ENCODE measurements around the gene ERICH6. TPM values are rescaled to one million over a fixed set of nuclear protein-coding genes. Genes with fewer than 3 reads are reported as not detected.

Gene ERICH6
- total RNA-seq, 1 experiment from 2014 or later = not detected

DNA sequence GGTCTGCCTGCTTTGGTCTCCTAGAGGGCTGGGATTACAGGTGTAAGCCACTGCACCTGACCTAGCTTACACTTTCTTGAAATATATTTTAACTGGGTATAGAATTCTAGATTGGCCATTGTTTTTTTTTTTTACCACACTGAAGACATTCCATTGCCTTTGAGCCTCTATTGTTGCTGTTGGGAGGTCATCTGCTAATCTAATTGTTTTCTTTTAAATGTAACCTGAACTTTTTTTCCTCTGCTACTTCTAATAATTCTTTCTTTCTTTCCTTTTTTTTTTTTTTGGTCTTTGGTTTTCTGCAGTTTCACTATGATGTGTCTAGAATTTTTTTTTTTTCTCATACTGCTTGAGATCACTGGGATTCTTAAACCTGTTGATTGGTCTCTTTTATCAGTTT is 28.1 kb downstream of the ERICH6 start:
- POLR2A ChIA-PET (ENCODE audit: unreplicated experiment) = no interaction called here
- intact Hi-C loops (cut with micrococcal nuclease) = no loop called here
- BruUV-seq (replicated peaks) = no TSS peak

GRCh38 chr3:150673966-150674365 is 29.8 kb downstream of the ERICH6 start:
- Histone ChIP-seq H3K4me3 (ENCODE audit: low read length) (no peak overlapping the region), H3K9me2 (replicated peaks; ENCODE audit: low read length) (no peaks in the 10 kb centered on the region), H3K27me3 (ENCODE audit: low read length) (peaks cover 4% of the 10 kb centered on the region; the same call in 1 of the 2 replicates), H3K27ac (ENCODE audit: low read length) (no peak overlapping the region), H3K4me1 (ENCODE audit: insufficient read depth, low read length) (no peaks in the 10 kb centered on the region), H3F3A (ENCODE audit: low read length, unreplicated experiment) (no peaks in the 10 kb centered on the region), H2AFZ (ENCODE audit: low read length) (no peak overlapping the region), H3K4me2 (ENCODE audit: low read length) (no peak overlapping the region), H3K36me3 (ENCODE audit: low read depth, low read length) (no peaks in the 10 kb centered on the region), H3K79me2 (ENCODE audit: low read length) (no peaks in the 10 kb centered on the region), H3K9me3 (ENCODE audit: low read length) (peaks cover 19% of the 10 kb centered on the region; the same call in 1 of the 2 replicates), H3K9ac (ENCODE audit: low read length) (no peak overlapping the region), H4K20me1 (ENCODE audit: low read length) (no peaks in the 10 kb centered on the region)
- intact Hi-C loops (cut with micrococcal nuclease) = no loop called here
- ATAC-seq (no peak), DNase-seq (no peak)
- TF ChIP-seq EZH2phosphoT487 (IDR thresholded peaks at IDR 0.05; ENCODE audit: borderline replicate concordance, low read length) (no peak), EZH2 (IDR thresholded peaks at IDR 0.05; ENCODE audit: low read length, unreplicated experiment) (no peak), CTCF (conservative IDR thresholded peaks at IDR 0.05; ENCODE audit: low read depth, low read length) (no peak)
- CTCF ChIA-PET = no interaction called here
- POLR2A ChIA-PET (ENCODE audit: unreplicated experiment) = no interaction called here
- no TSS peak for BruUV-seq (replicated peaks)

More for the DNA sequence above, 28.1 kb downstream of the ERICH6 start:
- Histone ChIP-seq H3K4me3 (ENCODE audit: low read length) (no peak overlapping the region), H3F3A (ENCODE audit: low read length, unreplicated experiment) (no peaks in the 10 kb centered on the region), H2AFZ (ENCODE audit: low read length) (no peak overlapping the region), H3K36me3 (ENCODE audit: low read depth, low read length) (no peaks in the 10 kb centered on the region), H3K9me2 (replicated peaks; ENCODE audit: low read length) (no peaks in the 10 kb centered on the region), H3K9me3 (ENCODE audit: low read length) (peaks cover 19% of the 10 kb centered on the region; the same call in 1 of the 2 replicates), H3K4me2 (ENCODE audit: low read length) (no peak overlapping the region), H4K20me1 (ENCODE audit: low read length) (no peaks in the 10 kb centered on the region), H3K27me3 (ENCODE audit: low read length) (no peaks in the 10 kb centered on the region), H3K79me2 (ENCODE audit: low read length) (no peaks in the 10 kb centered on the region), H3K4me1 (ENCODE audit: insufficient read depth, low read length) (no peaks in the 10 kb centered on the region), H3K9ac (ENCODE audit: low read length) (no peak overlapping the region), H3K27ac (ENCODE audit: low read length) (no peak overlapping the region)
- ATAC-seq = no peak
- CTCF ChIA-PET = no interaction called here
- TF ChIP-seq CTCF (conservative IDR thresholded peaks at IDR 0.05; ENCODE audit: low read depth, low read length) (no peak), EZH2 (IDR thresholded peaks at IDR 0.05; ENCODE audit: low read length, unreplicated experiment) (no peak), EZH2phosphoT487 (IDR thresholded peaks at IDR 0.05; ENCODE audit: borderline replicate concordance, low read length) (no peak)
- no peak for DNase-seq

DNA sequence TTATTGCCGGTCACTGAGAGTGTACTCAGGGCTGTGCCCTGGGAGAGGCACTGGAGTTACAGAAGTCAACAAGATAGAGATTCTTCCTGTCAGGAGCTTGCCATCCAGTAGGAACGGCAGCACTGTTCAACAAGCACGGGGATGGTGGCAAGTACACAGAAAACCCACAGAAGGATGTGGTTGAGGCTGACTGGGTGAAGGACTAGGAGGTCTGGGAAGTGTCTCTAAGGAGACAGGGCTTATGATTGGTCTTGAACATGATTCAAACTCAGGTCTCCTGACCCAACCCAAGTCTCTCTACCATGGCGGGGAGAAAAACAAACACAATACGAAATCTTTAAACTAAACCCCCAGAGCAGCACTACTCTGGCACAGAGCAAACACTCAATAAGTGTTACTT is 37.6 kb downstream of the ERICH6 start:
- Histone ChIP-seq H3K9ac (ENCODE audit: low read length) (no peak overlapping the region), H3K27me3 (ENCODE audit: low read length) (peaks cover 14% of the 10 kb centered on the region; the same call in 1 of the 2 replicates), H3K4me1 (ENCODE audit: insufficient read depth, low read length) (no peaks in the 10 kb centered on the region), H4K20me1 (ENCODE audit: low read length) (no peaks in the 10 kb centered on the region), H3K9me2 (replicated peaks; ENCODE audit: low read length) (no peaks in the 10 kb centered on the region), H3K4me2 (ENCODE audit: low read length) (no peak overlapping the region), H3K36me3 (ENCODE audit: low read depth, low read length) (no peaks in the 10 kb centered on the region), H3F3A (ENCODE audit: low read length, unreplicated experiment) (no peaks in the 10 kb centered on the region), H3K4me3 (ENCODE audit: low read length) (no peak overlapping the region), H3K9me3 (ENCODE audit: low read length) (no peaks in the 10 kb centered on the region), H3K27ac (ENCODE audit: low read length) (no peak overlapping the region), H2AFZ (ENCODE audit: low read length) (no peak overlapping the region), H3K79me2 (ENCODE audit: low read length) (no peaks in the 10 kb centered on the region)
- intact Hi-C loops (cut with micrococcal nuclease) = no loop called here
- no peak for ATAC-seq
- BruUV-seq (replicated peaks) = no TSS peak
- ChIA-PET CTCF (no interaction called here), POLR2A (ENCODE audit: unreplicated experiment) (no interaction called here)
- TF ChIP-seq CTCF (conservative IDR thresholded peaks at IDR 0.05; ENCODE audit: low read depth, low read length) (no peak), EZH2phosphoT487 (IDR thresholded peaks at IDR 0.05; ENCODE audit: borderline replicate concordance, low read length) (no peak), EZH2 (IDR thresholded peaks at IDR 0.05; ENCODE audit: low read length, unreplicated experiment) (no peak)
- no peak for DNase-seq

Measured in PC-3 (cell line).